AG20443 (cell line): ENCODE data around the gene ANKRD50.

Experiments used
- DNase-seq: peaks from one replicate; pipeline ENCODE4 v3.0.0; 2012; ENCODE audit warnings: low spot score, mixed read lengths

ANKRD50 gene

DNA sequence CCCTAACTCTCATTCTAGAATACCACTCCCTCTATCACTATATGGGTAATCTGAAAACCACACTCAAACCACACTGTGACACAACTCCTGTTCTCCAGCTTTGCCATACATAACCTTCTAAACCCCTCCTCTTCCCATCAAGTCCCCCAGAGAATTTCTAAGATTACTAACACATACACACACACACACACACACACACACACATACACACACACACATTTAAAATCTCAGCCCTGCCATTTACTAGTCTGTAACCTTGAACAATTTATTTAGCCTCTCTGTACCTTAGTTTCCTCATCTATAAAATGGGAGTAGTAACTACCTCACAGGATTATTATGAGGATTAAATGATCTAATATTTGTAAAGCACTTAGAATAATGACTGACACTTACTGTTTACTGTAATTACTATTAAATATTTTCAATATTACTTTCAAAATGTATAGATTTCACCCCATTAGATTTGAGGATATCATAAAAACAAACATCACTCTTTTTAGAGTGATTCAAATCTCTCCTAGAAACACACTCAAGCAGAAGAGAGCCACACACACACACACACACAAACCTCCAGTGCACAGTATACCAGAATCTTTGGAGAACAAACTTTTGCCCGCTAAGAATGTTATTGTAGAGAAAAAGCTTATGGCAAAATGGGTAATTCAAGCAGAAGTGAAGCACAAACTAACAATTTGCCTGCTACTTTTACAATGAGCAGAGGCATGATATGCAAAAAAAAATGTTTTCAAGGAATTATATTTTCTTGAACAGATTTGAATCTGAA is 3.8 kb downstream of the ANKRD50 start:
- no peak for DNase-seq

GRCh38 chr4:124705393-124705792 is 7.1 kb downstream of the ANKRD50 start:
- DNase-seq, result no peak

DNA sequence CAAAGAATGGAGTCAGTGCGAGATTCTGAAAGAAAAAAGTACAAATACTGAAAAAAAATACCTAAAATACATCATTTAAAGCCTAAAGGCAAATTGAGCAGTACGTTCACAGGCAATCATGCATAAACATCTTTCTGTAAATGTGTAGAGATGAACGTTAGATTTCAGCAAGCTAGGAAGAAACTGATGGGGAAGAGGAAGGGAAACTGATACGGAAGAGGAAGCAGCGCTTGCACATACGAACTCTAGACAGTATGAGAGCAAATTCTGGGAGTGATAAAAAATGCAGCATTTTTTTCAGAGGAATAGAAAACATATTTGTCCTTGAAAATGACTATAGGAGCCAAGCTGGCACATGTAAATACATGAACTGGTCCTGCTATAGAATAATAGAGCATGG is 9.4 kb downstream of the ANKRD50 start:
- no peak for DNase-seq

GRCh38 chr4:124697441-124697840 is 15.1 kb downstream of the ANKRD50 start:
- no peak for DNase-seq

GRCh38 chr4:124696182-124696581 is 16.4 kb downstream of the ANKRD50 start:
- no peak for DNase-seq

- DNase-seq, result no peak
Observed at GRCh38 chr4:124694946-124695598, 17.5 kb downstream of the ANKRD50 start.

- DNase-seq, result no peak
Observed at GRCh38 chr4:124694306-124694705, 18.2 kb downstream of the ANKRD50 start.

- DNase-seq, result no peak
Observed at GRCh38 chr4:124691801-124692200, 20.7 kb downstream of the ANKRD50 start.

DNA sequence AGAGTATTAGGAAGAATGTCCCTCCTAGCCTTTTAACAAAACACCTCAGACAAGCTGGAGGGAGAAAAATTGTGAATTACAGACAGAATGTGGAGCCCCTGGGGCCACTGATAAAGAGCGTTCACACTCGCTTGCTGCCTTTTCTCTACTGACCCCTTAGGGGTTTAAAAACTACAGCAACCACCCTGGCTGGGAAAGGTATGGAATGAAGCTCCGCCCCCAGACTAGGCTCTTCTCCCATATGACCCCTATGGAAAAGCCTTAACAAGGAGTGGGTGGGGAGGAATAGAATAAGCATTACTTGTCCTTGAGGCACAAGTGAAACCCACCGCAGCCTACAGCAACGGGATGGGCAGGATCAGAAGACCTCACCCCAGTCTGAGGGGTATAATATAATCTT is 26.3 kb downstream of the ANKRD50 start:
- no peak for DNase-seq

- no peak for DNase-seq
Observed at GRCh38 chr4:124685851-124686250, 26.7 kb downstream of the ANKRD50 start.

DNA sequence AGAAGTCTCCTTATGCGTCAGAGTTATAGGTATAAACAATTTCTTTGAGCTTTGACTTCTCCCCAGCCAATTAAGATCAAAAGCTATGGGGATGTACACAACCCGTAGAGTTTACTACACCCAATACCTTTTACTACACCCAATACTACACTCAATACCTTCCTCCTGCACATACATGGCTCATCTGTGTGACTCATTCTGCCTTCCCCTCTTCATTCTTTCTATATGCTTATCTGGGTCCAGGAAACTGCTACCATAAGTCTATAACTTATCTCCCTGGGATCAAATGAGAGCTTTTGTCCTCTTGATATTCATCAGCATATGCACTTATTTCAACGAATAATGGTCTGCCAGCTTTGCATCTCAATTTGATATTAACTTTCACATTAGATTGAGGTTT is 28.2 kb downstream of the ANKRD50 start:
- DNase-seq, result no peak

DNA sequence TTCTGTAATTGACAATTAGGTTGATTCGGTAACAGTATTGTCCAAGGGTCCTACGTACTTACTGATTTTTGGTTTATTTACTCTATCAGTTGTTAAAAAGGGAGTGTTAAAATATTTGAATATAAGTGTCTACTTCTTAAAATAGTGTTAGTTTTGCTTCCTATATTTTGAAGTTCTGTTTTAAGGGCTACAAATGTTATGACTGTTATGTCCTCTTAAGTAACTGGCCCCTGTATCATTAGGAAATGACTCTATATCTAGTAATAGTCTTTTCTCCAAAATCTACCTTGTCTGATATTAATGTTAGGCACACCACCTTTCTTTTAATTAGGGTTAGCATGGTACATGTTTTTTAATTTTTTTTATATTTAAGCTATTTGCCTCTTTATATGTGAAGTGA is 30.1 kb downstream of the ANKRD50 start:
- no peak for DNase-seq

DNA sequence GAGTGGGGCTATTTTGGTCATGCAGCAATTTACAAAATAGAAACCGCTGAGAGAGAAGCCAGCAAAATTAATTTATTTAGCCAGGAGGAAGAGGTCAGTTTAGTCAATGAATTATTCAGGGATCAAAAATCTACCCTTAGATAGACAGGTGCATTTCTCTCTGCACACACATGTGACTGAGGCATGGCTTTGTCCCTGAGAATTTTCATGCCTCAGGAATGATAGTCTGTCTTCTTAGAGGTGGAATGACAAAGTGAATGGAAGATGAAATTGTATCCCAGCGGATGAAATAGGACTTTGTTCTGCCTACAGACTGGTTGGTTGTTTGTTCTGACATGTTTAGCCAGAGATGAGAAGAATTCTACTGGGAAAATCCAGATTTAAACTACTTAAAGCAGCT is 46.0 kb downstream of the ANKRD50 start:
- DNase-seq, result no peak

GRCh38 chr4:124658795-124659194 is 53.7 kb downstream of the ANKRD50 start:
- no peak for DNase-seq

GRCh38 chr4:124650614-124651013 is 61.9 kb downstream of the ANKRD50 start:
- no peak for DNase-seq

DNA sequence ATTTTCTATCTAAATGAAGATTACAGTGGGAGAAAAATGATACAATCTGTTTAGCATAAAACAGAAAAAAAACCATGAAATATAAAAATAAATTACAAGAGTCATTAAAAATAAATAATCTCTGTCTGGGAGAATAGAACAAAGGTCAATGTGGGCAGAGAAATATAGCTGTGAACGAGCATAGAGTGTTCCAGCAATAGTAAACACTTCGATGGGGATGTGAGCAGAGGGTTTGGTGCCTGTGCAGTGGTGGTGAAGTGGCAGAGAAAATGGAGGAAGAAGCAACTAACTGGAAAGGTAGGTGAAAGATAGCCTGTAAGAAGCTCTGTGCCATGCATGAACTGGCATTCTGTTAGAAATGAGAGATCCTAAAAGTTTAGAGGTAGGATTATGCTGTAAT is 64.9 kb downstream of the ANKRD50 start:
- DNase-seq, result no peak

GRCh38 chr4:124644621-124645020 is 67.9 kb downstream of the ANKRD50 start:
- DNase-seq, result no peak

DNA sequence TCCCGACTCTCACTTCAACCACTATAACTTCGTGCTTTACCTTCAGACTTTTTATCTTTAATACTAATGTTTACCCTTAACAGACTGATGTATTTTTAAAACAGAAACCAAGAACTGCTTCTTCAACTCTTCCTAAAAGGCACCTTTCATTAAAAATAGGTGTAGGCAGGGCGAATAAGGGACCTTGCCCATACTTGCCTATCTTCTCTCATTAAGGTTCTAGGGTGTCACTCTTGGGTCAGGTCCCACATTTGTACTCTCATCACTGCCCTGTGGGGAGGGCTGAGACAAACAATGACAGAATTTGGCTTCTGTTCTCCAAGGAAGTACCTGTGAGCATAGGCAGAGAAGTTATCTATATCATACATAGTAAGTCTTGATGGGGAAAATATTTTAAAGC is 69.7 kb downstream of the ANKRD50 start:
- DNase-seq, result no peak

DNA sequence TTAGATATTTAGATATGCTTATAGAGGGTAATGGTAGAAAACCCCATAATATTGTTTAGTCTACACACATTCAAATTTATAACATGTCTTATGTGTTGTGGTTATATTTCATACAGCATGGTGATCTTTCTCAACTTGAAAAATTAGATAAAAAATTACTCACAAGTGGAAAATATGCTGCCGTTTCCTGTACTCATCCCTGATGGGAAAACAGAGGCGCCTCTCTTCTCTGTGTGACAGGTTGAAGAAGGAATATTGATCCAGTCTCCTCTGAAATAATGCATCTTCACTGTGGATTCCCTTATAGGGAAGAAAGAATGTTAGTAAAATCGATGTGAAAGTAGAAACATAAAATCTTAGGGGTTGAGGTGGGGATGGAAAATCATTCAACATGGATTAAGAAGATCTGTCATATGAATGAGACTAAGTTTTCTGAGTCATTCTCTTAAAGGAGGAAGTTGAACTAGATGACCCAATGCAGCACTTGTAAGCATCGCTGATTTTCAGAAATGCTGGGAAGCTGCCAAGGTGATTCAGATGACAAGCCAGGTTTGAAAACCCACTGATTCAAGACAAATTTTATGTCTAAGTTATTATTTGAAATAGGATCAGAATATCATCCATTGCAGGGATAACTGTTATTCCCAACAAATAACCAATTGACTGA is 70.7 kb downstream of the ANKRD50 start:
- peak; percentile 15 for DNase-seq

GRCh38 chr4:124640022-124640730 is 72.4 kb downstream of the ANKRD50 start:
- DNase-seq, result peak; percentile 25

GRCh38 chr4:124637321-124637720 is 75.2 kb downstream of the ANKRD50 start:
- DNase-seq, result no peak

DNA sequence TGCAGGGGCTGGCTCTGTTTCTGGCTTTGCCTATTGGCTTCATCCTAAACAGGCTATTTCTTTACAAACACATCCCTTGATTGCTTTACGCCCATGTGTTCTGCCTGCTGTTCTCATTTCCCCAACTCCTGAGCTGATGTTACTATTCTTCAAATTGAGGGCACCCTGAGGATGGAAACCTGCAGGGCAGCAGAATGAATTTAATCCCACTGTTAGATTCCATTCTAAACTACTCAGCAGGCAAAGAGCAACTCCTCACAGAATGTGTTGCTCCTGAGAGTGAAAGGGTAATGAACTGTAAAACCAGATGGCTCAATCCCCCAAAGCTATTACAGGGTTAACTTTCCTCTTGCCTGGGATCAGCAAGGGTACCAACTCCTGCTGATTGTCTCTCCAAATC is 75.7 kb downstream of the ANKRD50 start:
- DNase-seq, result no peak

DNA sequence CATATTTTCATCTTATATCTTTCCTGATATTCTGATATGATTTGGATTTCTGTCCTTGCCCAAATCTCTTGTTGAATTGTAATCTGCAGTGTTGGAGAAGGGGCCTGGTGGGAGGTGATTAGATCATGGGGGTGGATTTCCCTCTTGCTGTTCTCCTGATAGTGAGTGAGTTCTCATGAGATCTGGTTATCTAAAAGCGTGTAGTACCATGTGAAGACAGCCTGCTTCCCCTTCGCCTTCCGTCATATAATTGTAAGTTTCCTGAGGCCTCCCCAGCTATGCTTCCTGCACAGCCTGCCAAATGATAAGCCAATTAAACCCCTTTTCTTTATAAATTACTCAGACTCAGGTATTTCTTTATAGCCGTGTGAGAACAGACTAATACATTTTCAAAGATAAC is 77.2 kb downstream of the ANKRD50 start:
- no peak for DNase-seq
